WTC11 (cell line): ENCODE results near the gene FXYD7. TPM values are rescaled to one million over a fixed set of nuclear protein-coding genes. Genes with fewer than 3 reads are reported as not detected.

Experiments used
- ATAC-seq: fragments of 200-7000 bp; cut with Tn5 transposase; 2 replicates; pipeline ENCODE4 v1.10.0; 2021; ENCODE audit warnings: mild to moderate bottlenecking, moderate library complexity
- CTCF ChIA-PET: fragments of 300-600 bp; sonication (Branson Sonifier 250); formaldehyde crosslinking; loops from one replicate; lab custom pipeline; 2021; ENCODE audit warnings: antibody characterized with exemption; lab: Charles Lee
- POLR2A ChIA-PET: fragments of 350-600 bp; sonication (Branson Sonifier 250); formaldehyde crosslinking; loops from one replicate; lab custom pipeline; 2021; ENCODE audit warnings: antibody characterized with exemption; lab: Charles Lee
- DNase-seq: peaks from one replicate; pipeline ENCODE4 v3.0.0; 2021; ENCODE audit warnings: low spot score
- H3K27ac Mint-ChIP-seq: 2 replicates; pipeline ENCODE4 v1.8.0; 2021; ENCODE audit warnings: mixed read lengths
- H3K27me3 Mint-ChIP-seq: 2 replicates; pipeline ENCODE4 v1.8.0; 2021; ENCODE audit warnings: low read depth, mild to moderate bottlenecking, moderate library complexity, mixed read lengths
- H3K36me3 Mint-ChIP-seq: 2 replicates; pipeline ENCODE4 v1.8.0; 2021; ENCODE audit warnings: mixed read lengths
- H3K4me1 Mint-ChIP-seq: 2 replicates; pipeline ENCODE4 v1.8.0; 2022; ENCODE audit warnings: mixed read lengths
- H3K4me3 Mint-ChIP-seq: 2 replicates; pipeline ENCODE4 v1.8.0; 2021; ENCODE audit warnings: mild to moderate bottlenecking, moderate library complexity, mixed read lengths
- H3K9me3 Mint-ChIP-seq: 2 replicates; pipeline ENCODE4 v1.8.0; 2021; ENCODE audit warnings: mixed read lengths
- GABPB1 ChIP-seq: sonication (generic); formaldehyde crosslinking; IDR thresholded peaks from 2 replicates; pipeline ENCODE4 v1.8.1; 2023; ENCODE audit warnings: mild to moderate bottlenecking, missing genetic modification reagents
- KAT7 ChIP-seq: sonication (generic); formaldehyde crosslinking; IDR thresholded peaks from 2 replicates; pipeline ENCODE4 v1.8.1; 2023; ENCODE audit warnings: missing genetic modification reagents, mild to moderate bottlenecking, borderline replicate concordance
- MYBL2 ChIP-seq: sonication (generic); formaldehyde crosslinking; IDR thresholded peaks from 2 replicates; pipeline ENCODE4 v1.8.1; 2023; ENCODE audit warnings: mild to moderate bottlenecking, moderate library complexity, missing genetic modification reagents
- NFYB ChIP-seq: sonication (generic); formaldehyde crosslinking; conservative IDR thresholded peaks from 2 replicates; pipeline ENCODE4 v1.8.0; 2022; ENCODE audit warnings: low read depth, missing genetic modification reagents
- NR2C2 ChIP-seq: sonication (generic); formaldehyde crosslinking; IDR thresholded peaks from 2 replicates; pipeline ENCODE4 v1.8.0; 2022; ENCODE audit warnings: mild to moderate bottlenecking, missing genetic modification reagents
- RELA ChIP-seq: sonication (generic); formaldehyde crosslinking; IDR thresholded peaks from 2 replicates; pipeline ENCODE4 v1.8.1; 2022; ENCODE audit warnings: missing genetic modification reagents, mild to moderate bottlenecking, borderline replicate concordance
- SMAD4 ChIP-seq: sonication (generic); formaldehyde crosslinking; IDR thresholded peaks from 2 replicates; pipeline ENCODE4 v1.8.0; 2022; ENCODE audit warnings: mild to moderate bottlenecking, missing genetic modification reagents
- ZBTB43 ChIP-seq: sonication (generic); formaldehyde crosslinking; IDR thresholded peaks from 2 replicates; pipeline ENCODE4 v1.8.1; 2023; ENCODE audit warnings: mild to moderate bottlenecking, missing genetic modification reagents
- ZNF232 ChIP-seq: sonication (generic); formaldehyde crosslinking; IDR thresholded peaks from 2 replicates; pipeline ENCODE4 v1.8.0; 2022; ENCODE audit warnings: mild to moderate bottlenecking, missing genetic modification reagents
- ZNF263 ChIP-seq: sonication (generic); formaldehyde crosslinking; IDR thresholded peaks from 2 replicates; pipeline ENCODE4 v1.8.1; 2022; ENCODE audit warnings: low read depth, mild to moderate bottlenecking, moderate library complexity, missing genetic modification reagents
- ZNF425 ChIP-seq: fragments of 250-450 bp; sonication (Bioruptor Pico); conservative IDR thresholded peaks from 2 replicates; pipeline ENCODE4 v1.9.0; 2021; ENCODE audit warnings: mild to moderate bottlenecking
- ZNF532 ChIP-seq: fragments of 250-450 bp; sonication (Bioruptor Pico); IDR thresholded peaks from 2 replicates; pipeline ENCODE4 v1.9.0; 2021; ENCODE audit warnings: mild to moderate bottlenecking, borderline replicate concordance
- total RNA-seq: library from RNA; stranded (reverse); gene quantifications from 3 replicates; pipeline ENCODE4 v1.2.3, GENCODE V29; 2021
- TF ChIP-seq, protein P1 (sequence below): sonication (generic); formaldehyde crosslinking; IDR thresholded peaks from 2 replicates; pipeline ENCODE4 v1.8.1; 2022; ENCODE audit warnings: low read depth, missing genetic modification reagents, borderline replicate concordance
- TF ChIP-seq, protein P2 (sequence below): sonication (generic); formaldehyde crosslinking; IDR thresholded peaks from 2 replicates; pipeline ENCODE4 v1.8.1; 2022; ENCODE audit warnings: mild to moderate bottlenecking, missing genetic modification reagents, moderate library complexity, borderline replicate concordance
- TF ChIP-seq, protein P3 (sequence below): sonication (generic); formaldehyde crosslinking; IDR thresholded peaks from 2 replicates; pipeline ENCODE4 v1.8.0; 2022; ENCODE audit warnings: mild to moderate bottlenecking, missing genetic modification reagents
- TF ChIP-seq, protein P4 (sequence below): sonication (generic); formaldehyde crosslinking; IDR thresholded peaks from 2 replicates; pipeline ENCODE4 v1.8.1; 2022; ENCODE audit warnings: low read depth, mild to moderate bottlenecking, moderate library complexity, missing genetic modification reagents, borderline replicate concordance

The FXYD7 gene
- total RNA-seq, 1 experiment from 2014 or later = 16.7 TPM

GRCh38 chr19:35166100-35167063 is 23.3 kb downstream of the FXYD7 start (continued):
- TF ChIP-seq, protein P1, sequence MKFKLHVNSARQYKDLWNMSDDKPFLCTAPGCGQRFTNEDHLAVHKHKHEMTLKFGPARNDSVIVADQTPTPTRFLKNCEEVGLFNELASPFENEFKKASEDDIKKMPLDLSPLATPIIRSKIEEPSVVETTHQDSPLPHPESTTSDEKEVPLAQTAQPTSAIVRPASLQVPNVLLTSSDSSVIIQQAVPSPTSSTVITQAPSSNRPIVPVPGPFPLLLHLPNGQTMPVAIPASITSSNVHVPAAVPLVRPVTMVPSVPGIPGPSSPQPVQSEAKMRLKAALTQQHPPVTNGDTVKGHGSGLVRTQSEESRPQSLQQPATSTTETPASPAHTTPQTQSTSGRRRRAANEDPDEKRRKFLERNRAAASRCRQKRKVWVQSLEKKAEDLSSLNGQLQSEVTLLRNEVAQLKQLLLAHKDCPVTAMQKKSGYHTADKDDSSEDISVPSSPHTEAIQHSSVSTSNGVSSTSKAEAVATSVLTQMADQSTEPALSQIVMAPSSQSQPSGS = no peak
- TF ChIP-seq NR2C2 = no peak
- no peak for TF ChIP-seq ZNF425 (CRISPR knock-in tag)
- no peak for TF ChIP-seq ZNF263
- no peak for TF ChIP-seq RELA (CRISPR knock-in tag)
- TF ChIP-seq, protein P2, sequence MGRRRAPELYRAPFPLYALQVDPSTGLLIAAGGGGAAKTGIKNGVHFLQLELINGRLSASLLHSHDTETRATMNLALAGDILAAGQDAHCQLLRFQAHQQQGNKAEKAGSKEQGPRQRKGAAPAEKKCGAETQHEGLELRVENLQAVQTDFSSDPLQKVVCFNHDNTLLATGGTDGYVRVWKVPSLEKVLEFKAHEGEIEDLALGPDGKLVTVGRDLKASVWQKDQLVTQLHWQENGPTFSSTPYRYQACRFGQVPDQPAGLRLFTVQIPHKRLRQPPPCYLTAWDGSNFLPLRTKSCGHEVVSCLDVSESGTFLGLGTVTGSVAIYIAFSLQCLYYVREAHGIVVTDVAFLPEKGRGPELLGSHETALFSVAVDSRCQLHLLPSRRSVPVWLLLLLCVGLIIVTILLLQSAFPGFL = no peak
- no peak for TF ChIP-seq ZNF232 (CRISPR knock-in tag)
- no peak for TF ChIP-seq NFYB (CRISPR knock-in tag)

GRCh38 chr19:35167251-35168119 is 24.4 kb downstream of the FXYD7 start:
- ChIA-PET CTCF (no interaction called here), POLR2A (no interaction called here)
- ATAC-seq = no peak
- Mint-ChIP-seq H3K27me3 (no peaks in the 10 kb centered on the region; the same call in 1 of the 2 replicates), H3K4me3 (no peak overlapping the region), H3K4me1 (no peaks in the 10 kb centered on the region), H3K36me3 (peaks cover 54% of the 10 kb centered on the region), H3K27ac (0 out of 2 replicates have a peak overlapping the region, but pooled peaks have one; percentile 24), H3K9me3 (peaks cover 31% of the 10 kb centered on the region)
- no peak for DNase-seq
- TF ChIP-seq MYBL2 (CRISPR knock-in tag) (no peak), ZNF532 (no peak), ZBTB43 (no peak), GABPB1 (CRISPR knock-in tag) (no peak), KAT7 (CRISPR knock-in tag) (no peak), SMAD4 (CRISPR knock-in tag) (no peak)
- TF ChIP-seq, protein P3, sequence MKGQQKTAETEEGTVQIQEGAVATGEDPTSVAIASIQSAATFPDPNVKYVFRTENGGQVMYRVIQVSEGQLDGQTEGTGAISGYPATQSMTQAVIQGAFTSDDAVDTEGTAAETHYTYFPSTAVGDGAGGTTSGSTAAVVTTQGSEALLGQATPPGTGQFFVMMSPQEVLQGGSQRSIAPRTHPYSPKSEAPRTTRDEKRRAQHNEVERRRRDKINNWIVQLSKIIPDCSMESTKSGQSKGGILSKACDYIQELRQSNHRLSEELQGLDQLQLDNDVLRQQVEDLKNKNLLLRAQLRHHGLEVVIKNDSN = no peak
- TF ChIP-seq, protein P4, sequence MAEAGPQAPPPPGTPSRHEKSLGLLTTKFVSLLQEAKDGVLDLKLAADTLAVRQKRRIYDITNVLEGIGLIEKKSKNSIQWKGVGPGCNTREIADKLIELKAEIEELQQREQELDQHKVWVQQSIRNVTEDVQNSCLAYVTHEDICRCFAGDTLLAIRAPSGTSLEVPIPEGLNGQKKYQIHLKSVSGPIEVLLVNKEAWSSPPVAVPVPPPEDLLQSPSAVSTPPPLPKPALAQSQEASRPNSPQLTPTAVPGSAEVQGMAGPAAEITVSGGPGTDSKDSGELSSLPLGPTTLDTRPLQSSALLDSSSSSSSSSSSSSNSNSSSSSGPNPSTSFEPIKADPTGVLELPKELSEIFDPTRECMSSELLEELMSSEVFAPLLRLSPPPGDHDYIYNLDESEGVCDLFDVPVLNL = no peak
